Gastroesophageal sphincter (tissue), 3 donors: ENCODE measurements around the gene EPHB2.

Experiments
- CTCF ChIP-seq, 4 experiments: fragments of 200-600 bp in 2 of 4; fragments of 450-650 bp in 2 of 4; sonication (generic) in 1 of 4; IDR thresholded peaks; one replicate each; pipeline ENCODE4 v1.5.1; 2017 to 2019; ENCODE audit warnings: antibody characterized with exemption in 4 of 4, mild to moderate bottlenecking in 2 of 4, moderate library complexity in 2 of 4
- EP300 ChIP-seq: sonication (generic); formaldehyde crosslinking; IDR thresholded peaks from one replicate; pipeline ENCODE4 v1.6.1; 2017; ENCODE audit warnings: antibody characterized with exemption, mild to moderate bottlenecking
- POLR2A ChIP-seq, 2 donors: fragments of 450-650 bp; IDR thresholded peaks; one replicate each; pipeline ENCODE4 v1.6.1; 2017; ENCODE audit warnings: antibody characterized with exemption in 2 of 2, mild to moderate bottlenecking in 2 of 2, moderate library complexity in 1 of 2
- POLR2AphosphoS5 ChIP-seq: sonication (generic); formaldehyde crosslinking; IDR thresholded peaks from one replicate; pipeline ENCODE4 v1.6.1; 2017; ENCODE audit warnings: antibody characterized with exemption

DNA sequence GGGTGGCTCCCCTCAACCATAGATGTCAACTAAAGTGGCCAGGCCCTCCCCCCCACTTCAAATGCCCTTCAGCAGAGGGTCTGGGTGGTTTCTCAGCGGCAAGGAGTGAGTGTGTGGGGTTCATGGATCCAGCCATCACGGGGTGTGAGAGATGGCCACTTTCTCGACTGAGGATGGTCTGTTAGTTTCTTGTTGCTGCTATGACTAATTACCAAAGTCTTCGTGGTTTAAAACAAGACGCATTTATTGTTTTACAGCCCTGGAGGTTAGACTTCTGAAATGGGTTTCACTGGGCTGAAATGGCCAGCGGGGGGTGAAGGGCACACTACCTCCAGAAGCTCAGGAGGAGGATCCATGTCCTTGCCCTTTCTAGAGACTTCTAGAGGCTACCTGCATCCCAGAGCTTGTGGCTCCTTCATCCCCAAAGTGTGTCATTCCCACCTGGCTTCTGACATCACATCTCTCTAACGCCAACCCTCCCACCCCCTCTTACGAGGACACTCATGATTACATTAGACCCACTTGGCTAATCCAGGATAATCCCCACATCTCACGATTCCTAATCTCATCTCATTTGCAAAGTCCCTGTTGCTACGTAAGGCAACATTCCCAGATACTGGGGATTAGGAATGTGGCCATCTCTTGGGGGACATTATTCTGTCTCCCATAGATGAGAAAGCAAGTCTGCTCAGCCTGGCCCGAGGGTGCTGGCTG is 53.0 kb downstream of the EPHB2 start:
- TF ChIP-seq CTCF (IDR thresholded peaks at IDR 0.05) (no peak), POLR2AphosphoS5 (no peak), POLR2A (IDR thresholded peaks at IDR 0.05) (no peak), EP300 (no peak)
